ENCODE results near the gene SQSTM1. TPM values are rescaled to one million over a fixed set of nuclear protein-coding genes. Genes with fewer than 3 reads are reported as not detected.

Gene SQSTM1
- total RNA-seq, result 100 to 1,000 TPM; 375 to 469 TPM

DNA sequence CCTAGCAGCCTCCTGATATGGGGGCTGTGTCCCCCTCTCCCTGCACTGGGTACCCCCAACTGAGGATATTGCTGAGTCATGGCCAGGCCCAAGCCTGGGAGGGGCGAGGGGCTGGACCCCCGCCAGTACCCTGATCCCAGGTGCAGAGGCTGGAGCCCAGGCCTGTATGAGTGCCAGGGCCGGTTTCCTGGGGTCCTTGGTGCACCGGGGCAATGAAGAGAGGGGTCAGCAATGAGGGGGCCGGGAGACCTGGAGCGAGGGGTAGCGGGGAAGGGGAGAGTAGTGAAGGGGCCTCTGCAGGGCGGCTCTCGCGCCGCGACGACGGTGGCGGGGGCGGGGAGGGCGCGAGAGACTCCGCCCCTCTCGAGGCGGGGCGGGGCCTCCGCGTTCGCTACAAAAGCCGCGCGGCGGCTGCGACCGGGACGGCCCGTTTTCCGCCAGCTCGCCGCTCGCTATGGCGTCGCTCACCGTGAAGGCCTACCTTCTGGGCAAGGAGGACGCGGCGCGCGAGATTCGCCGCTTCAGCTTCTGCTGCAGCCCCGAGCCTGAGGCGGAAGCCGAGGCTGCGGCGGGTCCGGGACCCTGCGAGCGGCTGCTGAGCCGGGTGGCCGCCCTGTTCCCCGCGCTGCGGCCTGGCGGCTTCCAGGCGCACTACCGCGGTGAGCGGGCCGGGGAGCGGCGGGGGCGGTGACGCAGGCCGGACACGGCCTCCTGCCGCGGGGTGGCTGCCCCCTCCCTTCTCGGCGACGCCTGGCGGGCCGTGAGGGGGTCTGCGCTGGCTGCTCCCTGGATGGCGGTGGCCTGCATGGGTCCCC lies at the start of gene SQSTM1:
Gene SQSTM1, plus strand, starts transcription at position 423 of the 815 bp plus-strand sequence. Its CDS starts 32 bp downstream, at position 455.
- peak within 1 kb of the TSS; percentile 99 for H3K4me3 ChIP-seq
- H3K4me1 ChIP-seq (ENCODE audit: control insufficient read depth in 1 of 2, low read depth in 2 of 2), result peaks cover 52 to 74% of the 10 kb centered on the region in 2 donors
- DNase-seq (ENCODE audit: low spot score) (no peak), ATAC-seq (ENCODE audit: insufficient number of reproducible peaks, low FRiP score, low read depth) (peak; percentile 62)
- TF ChIP-seq, protein P1, sequence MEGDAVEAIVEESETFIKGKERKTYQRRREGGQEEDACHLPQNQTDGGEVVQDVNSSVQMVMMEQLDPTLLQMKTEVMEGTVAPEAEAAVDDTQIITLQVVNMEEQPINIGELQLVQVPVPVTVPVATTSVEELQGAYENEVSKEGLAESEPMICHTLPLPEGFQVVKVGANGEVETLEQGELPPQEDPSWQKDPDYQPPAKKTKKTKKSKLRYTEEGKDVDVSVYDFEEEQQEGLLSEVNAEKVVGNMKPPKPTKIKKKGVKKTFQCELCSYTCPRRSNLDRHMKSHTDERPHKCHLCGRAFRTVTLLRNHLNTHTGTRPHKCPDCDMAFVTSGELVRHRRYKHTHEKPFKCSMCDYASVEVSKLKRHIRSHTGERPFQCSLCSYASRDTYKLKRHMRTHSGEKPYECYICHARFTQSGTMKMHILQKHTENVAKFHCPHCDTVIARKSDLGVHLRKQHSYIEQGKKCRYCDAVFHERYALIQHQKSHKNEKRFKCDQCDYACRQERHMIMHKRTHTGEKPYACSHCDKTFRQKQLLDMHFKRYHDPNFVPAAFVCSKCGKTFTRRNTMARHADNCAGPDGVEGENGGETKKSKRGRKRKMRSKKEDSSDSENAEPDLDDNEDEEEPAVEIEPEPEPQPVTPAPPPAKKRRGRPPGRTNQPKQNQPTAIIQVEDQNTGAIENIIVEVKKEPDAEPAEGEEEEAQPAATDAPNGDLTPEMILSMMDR (IDR thresholded peaks at IDR 0.05), result peak; percentile 35
- H3K27me3 ChIP-seq (replicated peaks; ENCODE audit: insufficient read depth), result no peaks in the 10 kb centered on the region
- peak within 1 kb of the TSS; percentile 100 for H3K27ac ChIP-seq
- no peaks in the 10 kb centered on the region for H3K9me3 ChIP-seq
- peaks cover 34% of the 10 kb centered on the region for H3K36me3 ChIP-seq

DNA sequence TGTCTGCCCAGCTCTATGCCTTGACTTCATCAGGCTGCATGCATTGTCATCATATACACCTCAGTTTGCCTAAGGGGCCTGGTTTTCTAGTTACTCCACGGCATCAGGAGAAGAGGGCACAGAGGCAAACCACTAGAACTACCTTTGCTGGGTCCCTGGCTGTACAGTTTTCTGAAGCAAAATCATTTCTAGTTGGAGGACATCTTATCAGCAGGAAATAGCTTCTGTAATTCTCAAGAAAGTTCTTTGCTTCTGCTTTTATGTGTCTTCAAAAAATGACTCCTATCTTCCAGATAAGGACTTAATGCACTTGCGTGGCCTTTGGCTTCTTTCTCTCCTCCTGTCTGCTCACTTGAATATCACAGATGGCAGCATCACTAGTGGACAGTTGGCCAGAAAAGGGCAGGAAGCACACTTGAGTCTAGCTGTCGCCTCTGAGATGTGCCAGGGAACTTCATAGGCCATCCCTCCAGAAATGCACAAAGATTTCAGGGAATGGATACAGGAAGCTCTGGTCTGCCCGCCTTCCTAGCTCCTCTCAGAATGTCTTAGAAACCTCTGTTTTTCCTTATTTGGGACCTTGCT lies 49.3 kb upstream of the SQSTM1 start:
- Histone ChIP-seq H3K36me3 (peaks cover 68% of the 10 kb centered on the region), H3K4me3 (no peak overlapping the region), H3K4me1 (ENCODE audit: control insufficient read depth in 1 of 2, low read depth in 2 of 2) (peaks cover 2 to 8% of the 10 kb centered on the region in 2 donors), H3K27ac (no peak overlapping the region), H3K9me3 (no peaks in the 10 kb centered on the region), H3K27me3 (replicated peaks; ENCODE audit: insufficient read depth) (no peaks in the 10 kb centered on the region)
- no peak for ATAC-seq (ENCODE audit: insufficient number of reproducible peaks, low FRiP score, low read depth)
- no peak for DNase-seq (ENCODE audit: low spot score)
- TF ChIP-seq, protein P1 (IDR thresholded peaks at IDR 0.05), result no peak

DNA sequence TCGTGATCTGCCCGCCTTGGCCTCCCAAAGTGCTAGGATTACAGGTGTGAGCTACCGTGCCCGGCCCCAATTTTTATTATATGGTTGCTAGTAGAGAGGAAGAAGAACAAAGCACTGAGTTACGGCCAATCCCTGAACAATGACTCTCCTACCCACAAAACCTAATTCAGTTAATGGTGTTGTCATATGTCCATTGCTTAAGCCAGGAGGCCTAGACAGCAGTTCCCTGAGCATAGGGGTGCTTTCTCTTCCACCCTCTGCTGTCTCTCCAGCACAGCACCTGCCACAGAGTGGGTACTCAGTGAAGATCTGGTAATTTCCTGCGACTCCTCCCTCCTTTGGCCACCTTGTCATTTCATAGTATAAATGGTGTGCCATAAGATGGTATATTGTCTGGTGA lies 48.4 kb upstream of the SQSTM1 start:
- TF ChIP-seq, protein P1 (IDR thresholded peaks at IDR 0.05), result no peak
- Histone ChIP-seq H3K9me3 (no peaks in the 10 kb centered on the region), H3K27ac (no peak overlapping the region), H3K36me3 (peaks cover 70% of the 10 kb centered on the region), H3K4me1 (ENCODE audit: control insufficient read depth in 1 of 2, low read depth in 2 of 2) (no peaks in the 10 kb centered on the region), H3K4me3 (no peak overlapping the region), H3K27me3 (replicated peaks; ENCODE audit: insufficient read depth) (no peaks in the 10 kb centered on the region)
- ATAC-seq (ENCODE audit: insufficient number of reproducible peaks, low FRiP score, low read depth) (no peak), DNase-seq (ENCODE audit: low spot score) (no peak)

DNA sequence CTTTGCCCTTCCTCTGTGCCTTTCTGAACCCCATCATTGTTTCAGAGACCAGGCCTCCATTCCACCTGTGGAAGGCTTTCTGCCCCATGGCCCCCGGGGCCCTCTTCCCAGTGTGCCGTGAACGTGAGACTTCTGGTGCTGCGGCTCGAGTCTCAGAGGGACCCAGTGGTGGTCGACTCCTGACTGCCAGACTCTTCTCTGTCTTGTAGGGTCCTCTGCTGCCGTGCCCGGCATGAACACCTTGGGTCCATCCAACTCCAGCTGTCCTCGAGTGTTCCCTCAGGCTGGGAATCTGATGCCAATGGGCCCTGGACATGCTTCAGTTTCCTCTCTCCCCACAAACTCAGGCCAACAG lies 47.0 kb upstream of the SQSTM1 start:
- peaks cover 73% of the 10 kb centered on the region for H3K36me3 ChIP-seq
- peaks cover 0 to 1% of the 10 kb centered on the region in 2 donors for H3K4me1 ChIP-seq (ENCODE audit: control insufficient read depth in 1 of 2, low read depth in 2 of 2)
- no peak overlapping the region for H3K4me3 ChIP-seq
- no peak overlapping the region for H3K27ac ChIP-seq
- H3K9me3 ChIP-seq, result no peaks in the 10 kb centered on the region
- no peak for DNase-seq (ENCODE audit: low spot score)
- H3K27me3 ChIP-seq (replicated peaks; ENCODE audit: insufficient read depth), result no peaks in the 10 kb centered on the region
- TF ChIP-seq, protein P1 (IDR thresholded peaks at IDR 0.05), result no peak
- no peak for ATAC-seq (ENCODE audit: insufficient number of reproducible peaks, low FRiP score, low read depth)

DNA sequence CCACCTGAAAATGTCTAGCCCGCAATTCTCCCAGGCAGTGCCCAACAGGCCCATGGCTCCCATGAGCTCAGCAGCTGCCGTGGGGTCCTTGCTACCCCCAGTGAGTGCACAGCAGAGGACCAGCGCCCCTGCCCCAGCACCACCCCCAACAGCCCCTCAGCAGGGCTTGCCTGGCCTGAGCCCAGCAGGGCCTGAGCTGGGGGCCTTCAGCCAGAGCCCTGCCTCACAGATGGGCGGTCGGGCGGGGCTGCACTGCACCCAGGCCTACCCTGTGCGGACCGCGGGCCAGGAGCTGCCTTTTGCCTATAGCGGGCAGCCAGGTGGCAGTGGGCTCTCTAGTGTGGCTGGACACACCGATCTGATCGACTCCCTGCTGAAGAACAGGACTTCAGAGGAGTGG lies 46.3 kb upstream of the SQSTM1 start:
- Histone ChIP-seq H3K4me3 (no peak overlapping the region), H3K36me3 (peaks cover 68% of the 10 kb centered on the region), H3K4me1 (ENCODE audit: control insufficient read depth in 1 of 2, low read depth in 2 of 2) (peaks cover 0 to 4% of the 10 kb centered on the region in 2 donors), H3K27me3 (replicated peaks; ENCODE audit: insufficient read depth) (no peaks in the 10 kb centered on the region), H3K27ac (no peak overlapping the region), H3K9me3 (no peaks in the 10 kb centered on the region)
- no peak for ATAC-seq (ENCODE audit: insufficient number of reproducible peaks, low FRiP score, low read depth)
- TF ChIP-seq, protein P1 (IDR thresholded peaks at IDR 0.05), result no peak
- DNase-seq (ENCODE audit: low spot score), result no peak
